NCI-H774 (cell line): Measurements from ENCODE around the gene USP3.
"Not testable (repeated sequence)": the region's sequence is repeated elsewhere in the genome, so short reads cannot be mapped to it uniquely, and the experiment has no call there.

Experiments
- DNase-seq: peaks from one replicate; lab custom pipeline; 2025; lab: John Stamatoyannopoulos, UW

USP3 gene

DNA sequence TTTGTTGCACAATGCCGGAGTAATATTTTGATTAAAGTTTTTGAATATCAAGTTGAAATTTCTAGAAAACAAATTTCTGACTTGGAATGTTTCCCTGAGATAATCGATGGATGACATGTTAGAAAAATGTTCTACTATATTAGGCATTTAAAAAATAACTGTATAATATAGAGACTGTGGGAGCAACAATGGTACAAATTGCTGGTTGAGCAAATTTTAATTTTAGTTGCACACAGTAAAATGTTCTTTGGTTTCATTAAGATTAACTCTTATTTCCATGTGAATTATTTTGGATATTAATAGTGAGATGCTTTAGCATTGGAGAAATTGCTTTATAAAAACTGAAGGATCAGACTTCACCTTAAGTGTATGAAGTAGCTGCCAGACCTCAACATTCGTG is 9.3 kb downstream of the USP3 start:
- DNase-seq = no peak

DNA sequence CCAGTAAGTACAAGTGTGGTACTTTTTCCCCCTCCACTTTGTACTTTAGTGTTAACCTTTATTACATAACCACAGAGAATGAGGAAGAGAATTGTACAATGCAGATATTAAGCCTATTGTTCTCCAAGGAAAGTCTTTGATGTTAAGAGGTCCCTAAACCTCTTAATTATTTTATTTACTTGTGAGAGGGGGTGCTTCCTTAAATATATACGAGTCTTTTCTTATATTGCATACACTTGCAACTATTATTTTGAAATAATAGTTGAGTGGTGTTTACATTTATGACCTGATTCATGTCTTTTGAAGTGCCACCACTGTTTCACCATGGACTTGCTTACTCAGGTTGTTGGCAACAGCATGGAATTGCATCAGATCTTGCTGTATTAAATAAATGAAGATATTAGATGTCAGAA is 10.1 kb downstream of the USP3 start:
- DNase-seq = no peak

DNA sequence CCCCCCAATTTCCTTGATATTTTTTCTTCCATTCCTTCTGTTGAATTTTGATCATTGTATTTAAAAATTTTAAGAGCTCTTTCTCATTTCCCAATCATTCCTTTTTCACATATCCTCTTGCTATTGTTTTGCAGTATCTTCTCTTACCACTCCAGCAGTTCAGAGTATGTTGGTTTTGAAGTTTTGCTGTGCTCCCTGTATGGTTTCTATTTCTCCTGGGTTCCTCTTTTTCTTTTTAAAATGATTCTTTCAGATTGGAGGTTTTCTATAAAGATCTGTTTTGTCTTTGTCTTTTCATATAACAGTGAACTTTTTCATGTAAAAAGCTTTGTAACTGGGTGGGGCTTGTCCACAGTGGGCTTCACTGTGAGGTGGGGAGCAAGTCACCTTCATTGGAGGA is 12.8 kb downstream of the USP3 start:
- DNase-seq = no peak

DNA sequence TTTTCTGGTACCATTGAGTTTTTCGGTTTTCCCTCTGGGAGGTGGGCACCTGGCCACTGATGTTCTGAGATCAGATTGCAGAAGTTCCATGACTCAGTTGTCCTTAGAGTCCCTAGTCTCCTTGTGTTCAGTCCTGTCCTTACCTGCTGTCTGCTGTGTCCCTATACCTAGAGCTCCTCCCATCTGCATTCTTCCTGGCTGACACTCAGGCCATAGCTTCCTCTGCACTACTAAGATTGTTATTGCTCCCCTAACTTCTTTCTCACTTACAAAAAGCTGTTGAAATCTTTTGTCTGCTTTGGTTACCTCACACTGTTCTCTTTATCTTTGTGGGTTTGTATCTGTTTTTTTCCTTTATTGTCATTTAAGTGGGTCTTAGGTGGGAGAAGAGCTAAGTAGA is 13.2 kb downstream of the USP3 start:
- no peak for DNase-seq

DNA sequence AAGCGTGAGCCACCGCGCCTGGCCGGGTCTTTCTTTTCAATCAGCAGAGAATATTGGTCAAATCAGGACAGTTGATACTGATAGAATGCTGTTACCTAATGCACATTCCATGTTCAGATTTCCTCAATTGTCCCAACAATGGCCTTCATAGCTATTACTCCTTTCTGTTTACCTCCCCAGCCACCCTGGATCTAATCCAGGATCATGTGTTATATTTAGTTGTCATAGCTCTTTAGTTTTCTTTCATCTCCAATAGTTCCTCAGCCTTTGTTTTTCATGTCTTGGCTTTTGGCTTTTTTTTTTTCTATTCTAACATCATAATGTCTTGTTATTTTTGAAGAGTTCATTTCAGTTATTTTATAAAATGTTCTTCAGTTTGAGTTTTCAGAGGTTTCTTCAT is 14.6 kb downstream of the USP3 start:
- DNase-seq = no peak

DNA sequence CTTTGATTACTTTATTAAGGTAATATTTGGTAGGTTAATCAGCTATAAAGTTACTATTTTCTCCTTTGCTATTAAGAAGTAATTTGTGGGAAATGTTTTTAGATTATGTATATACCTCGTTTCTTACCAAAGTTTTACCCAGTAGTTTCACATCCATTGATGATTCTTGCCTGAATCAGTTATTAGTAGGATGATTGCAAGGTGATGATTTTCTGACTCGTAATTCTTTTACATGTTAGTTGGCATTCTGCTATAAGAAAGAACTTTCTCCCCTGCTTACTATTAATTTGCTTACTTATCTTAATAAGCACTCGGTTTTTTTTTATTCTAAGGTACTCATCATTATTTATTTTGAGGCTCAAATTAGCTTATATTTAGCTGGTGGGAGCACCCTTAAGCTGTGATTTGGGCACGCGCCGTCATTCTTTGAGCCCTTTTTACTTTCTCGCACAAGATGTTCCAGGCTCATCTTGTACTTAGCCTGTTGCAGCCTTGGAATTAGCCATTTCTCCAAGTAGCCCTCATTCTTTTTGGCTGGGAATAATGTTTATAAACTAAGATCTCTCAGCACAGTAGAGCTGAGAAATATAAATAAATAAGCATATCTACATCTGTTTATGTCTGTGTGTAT is 15.3 kb downstream of the USP3 start:
- DNase-seq = no peak

DNA sequence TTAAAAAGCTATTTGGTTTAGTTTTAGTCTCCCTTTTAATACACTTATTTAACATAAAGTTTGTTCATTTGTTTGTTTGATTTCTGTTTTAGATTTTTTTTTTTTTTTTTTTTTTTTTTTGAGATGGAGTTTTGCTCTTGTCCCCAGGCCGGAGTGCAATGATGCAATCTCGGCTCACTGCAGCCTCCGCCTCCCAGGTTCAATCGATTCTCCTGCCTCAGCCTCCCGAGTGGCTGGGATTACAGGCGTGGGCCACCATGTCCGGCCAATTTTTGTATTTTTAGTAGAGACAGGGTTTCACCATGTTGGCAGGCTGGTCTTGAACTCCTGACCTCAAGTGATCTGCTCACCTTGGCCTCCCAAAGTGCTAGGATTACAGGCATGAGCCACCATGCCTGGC is 16.1 kb downstream of the USP3 start:
- not testable (repeated sequence) for DNase-seq

DNA sequence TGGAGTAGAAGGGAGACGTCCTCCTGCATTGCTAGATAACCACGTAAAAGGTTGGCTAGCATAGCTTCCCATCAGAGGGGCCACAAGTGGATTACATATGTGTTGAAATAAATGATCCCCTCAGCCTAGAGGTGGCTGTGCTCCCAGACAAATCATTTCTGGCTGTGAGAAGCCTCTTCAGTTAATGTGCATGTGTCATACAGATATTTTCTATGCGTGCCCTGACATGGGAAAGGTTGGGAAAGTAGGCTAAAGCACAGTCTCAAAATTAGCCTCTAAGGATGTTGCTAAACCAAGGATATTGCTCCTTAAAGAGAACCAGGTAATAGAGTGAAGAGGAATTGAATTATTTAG is 17.8 kb downstream of the USP3 start:
- no peak for DNase-seq

DNA sequence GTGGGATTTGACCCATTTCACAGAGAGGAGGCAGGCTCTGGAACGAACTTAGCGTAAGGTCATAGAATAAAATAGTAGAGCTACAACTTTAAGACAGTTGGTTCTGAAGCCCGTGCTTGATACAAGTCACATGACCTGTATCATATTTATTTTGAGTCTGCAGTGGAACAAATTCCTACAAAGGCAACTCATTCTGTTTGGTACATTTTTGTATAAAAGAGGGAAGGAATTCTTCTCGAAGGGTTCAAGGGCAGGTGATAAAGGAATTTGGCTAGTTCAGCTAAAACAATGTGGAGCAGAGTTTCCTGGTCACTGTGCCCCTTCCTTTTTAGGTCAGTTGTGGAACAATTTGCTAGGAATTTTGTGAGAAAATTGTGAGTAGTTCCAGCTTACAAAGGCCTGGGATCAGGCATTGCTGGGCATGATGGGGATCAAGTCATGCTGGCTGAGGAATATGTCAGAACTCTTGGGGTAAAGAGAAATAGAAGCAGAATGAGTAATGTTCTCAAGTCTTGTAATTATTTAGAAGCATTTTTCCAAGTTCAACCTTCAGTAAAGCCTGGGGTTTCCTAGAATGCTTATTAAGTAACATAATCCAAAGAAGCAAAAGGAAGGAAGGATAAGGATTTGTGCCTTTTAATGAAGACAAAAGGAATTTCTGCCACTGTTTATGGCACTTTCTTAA is 19.1 kb downstream of the USP3 start:
- DNase-seq = no peak

DNA sequence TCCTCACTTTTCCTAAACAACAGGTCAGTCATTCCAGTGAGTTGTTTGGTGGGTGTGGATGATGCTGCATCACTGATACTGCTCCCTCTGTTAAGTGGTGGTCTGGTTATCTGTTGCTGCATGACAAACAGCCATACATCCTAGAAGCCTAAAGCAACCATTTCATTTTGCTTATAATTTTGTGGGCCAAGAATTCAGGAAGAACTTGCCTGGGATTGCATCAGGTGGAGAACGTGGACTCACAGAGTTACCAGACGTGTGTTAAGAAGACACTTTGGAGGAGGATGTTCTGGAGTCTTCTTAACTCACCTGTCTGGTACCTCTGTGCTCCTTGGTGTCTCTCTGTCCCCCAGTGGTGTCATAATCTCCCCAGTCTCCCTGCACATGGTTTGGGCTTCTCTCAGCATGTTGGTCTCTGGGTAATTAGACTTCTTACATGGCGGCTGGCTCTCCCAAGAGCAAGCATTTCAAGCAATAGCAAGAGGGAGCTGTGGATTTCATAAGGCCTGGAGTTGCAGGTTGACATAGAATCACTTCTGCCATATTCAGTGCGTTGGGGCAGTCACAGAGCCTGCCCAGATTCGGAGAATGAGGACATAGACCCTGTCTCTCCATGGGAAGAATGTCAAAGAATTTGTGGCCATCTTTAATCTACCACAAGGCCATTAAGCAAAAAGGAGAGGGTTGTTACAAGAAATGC is 20.1 kb downstream of the USP3 start:
- DNase-seq = no peak

DNA sequence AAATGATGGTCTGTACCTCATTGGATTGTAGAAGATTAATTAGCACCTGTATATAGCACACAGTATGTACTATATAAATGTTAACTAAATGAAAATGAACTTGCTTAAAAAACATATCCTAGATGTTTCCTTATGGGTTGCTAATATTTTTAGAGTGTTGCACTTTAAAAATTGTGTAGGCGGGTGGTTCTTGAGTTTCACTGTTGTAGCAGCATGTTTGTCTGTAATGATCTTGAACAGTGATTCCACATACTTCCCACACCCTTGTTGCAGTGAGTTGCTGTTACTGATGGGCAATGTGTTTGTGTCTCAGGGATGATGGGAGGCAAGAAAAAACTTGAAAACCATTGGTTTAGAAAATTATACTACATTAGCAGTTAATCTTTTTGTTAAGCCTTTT is 22.0 kb downstream of the USP3 start:
- DNase-seq = no peak

DNA sequence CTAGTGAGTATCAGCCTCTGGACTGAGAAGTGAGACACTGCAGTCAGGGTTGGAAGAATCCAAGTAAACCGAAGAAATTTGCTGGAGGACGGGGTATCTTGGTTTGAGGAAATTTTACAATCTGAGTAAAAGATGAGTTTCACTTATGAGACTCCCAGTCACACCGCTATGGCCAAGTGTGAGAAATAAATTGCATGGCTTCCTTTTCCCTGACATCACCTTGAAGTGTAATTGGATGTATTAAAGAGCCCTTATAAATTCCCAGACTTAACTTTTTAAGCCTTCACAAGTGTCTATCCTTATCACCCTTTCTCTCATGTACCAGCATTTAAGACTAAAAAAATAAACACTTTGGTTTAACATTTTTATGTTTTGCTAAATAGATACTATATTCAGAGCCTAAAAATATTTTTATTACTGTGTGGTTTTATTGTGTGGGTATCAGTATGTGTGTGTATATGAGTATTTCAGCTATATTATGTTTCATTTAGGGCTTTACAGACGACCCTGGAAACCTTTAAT is 23.8 kb downstream of the USP3 start:
- DNase-seq = no peak

DNA sequence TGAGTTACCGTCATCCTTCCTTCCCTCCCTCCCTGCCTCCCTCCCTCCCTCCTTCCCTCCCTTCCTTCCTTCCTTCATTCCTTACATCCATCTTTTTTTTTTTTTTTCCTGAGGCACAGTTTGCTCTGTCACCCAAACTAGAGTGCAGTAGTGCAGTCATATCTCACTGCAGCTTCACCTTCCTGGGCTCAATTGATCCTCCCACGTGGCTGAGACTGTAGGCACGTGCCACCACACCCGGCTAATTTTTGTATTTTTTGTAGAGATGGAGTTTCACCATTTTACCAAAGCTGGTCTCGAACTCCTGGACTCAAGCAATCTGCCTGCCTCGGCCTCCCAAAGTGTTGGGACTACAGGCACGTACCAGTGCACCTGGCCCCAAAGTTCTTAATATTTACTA is 25.8 kb downstream of the USP3 start:
- no peak for DNase-seq

DNA sequence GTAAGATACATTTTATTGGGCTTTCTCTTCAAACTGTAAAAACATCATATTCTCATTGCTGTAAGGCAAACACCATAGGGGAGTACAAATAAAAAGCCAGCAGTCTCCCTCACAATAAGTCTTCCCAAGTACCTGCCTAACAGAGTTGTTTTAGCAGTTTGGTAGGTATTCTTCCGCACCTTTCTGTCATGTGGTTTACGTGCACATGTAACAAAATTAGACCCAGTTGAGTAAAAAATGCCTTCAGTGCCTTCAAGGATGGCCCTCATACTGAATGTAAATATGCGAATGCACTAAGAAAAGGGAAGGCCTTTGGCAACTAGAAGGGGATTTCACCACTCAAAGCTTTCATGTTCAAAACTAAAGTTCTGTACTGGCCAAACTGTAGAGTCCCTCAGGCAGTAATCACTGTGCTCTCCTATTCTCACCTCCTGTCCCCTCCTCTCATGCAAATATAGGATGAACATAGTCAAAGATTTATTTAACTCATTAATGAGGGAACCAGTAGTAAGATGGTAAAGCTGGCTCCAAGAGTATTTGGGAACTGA is 26.4 kb downstream of the USP3 start:
- DNase-seq = no peak

DNA sequence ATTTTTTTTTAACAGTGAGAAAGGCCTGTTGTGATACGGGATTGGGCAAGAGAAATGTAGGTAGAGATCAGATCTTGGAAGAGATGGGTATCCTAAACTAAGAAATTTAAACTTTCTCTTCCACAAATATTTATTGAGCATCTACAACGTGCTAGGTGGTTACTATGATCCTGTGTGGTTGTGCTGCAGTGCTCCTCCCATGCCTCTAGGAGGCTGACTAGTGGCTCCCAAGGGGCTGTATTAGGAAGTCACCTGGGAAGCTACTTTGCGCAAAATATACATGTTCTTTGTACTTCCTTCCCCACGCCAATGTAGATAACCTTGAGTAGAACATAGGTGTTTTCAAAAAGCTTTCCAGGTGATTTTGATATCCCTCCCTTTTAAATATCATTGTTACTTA is 27.2 kb downstream of the USP3 start:
- no peak for DNase-seq

DNA sequence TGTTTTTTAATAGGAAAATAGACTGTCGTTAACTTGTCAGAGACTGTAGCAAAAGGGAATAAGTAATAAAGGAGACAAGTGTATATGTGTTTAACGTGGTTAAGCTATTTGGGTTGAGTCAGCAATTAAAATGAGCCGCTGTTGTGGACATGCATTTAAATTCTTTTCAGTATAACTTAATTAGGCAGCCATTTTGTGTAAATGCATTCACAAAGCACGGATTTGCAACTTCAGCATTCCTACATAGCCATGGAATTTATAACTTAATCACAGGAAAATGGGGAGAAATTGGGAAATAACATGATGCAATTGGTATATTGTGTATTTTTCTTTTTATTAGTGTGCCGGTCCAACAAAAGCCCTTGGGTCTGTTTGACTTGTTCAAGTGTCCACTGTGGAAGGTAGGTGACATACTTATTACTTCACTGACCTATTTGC is 27.9 kb downstream of the USP3 start:
- no peak for DNase-seq

DNA sequence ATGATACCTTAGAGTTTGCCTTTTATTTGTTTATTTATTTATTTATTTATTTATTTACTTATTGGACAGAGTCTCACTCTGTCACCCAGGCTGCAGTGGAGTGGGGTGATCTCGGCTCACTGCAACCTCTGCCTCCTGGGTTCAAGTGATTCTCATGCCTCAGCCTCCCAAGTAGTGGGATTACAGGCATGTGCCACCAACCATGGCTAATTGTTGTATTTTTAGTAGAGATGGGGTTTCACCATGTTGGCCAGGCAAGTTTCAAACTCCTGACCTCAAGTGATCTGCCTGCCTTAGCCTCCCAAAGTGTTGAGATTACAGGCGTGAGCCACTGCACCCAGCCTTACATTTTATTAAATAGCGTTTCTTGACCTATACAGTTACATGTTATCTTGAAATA is 30.5 kb downstream of the USP3 start:
- not testable (repeated sequence) for DNase-seq

DNA sequence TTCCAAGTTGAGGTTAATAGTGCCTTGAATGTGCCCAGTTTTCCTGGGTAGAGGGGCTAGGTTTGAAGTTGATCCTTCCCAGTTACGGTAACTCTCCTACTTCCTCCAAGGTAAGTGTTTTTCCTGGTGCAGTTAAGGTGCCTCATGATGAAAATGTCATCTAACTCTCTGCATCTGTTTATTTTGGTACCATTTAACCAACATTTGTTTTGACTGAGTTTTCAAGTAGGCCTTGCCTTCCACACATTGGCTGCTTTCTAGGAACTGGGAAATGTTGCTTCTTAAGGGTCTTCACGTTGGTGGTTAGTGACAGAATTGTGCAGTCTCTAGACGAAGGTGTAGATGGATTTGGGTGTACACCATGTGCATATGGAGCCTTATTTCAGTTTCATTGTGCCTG is 31.3 kb downstream of the USP3 start:
- DNase-seq = no peak

DNA sequence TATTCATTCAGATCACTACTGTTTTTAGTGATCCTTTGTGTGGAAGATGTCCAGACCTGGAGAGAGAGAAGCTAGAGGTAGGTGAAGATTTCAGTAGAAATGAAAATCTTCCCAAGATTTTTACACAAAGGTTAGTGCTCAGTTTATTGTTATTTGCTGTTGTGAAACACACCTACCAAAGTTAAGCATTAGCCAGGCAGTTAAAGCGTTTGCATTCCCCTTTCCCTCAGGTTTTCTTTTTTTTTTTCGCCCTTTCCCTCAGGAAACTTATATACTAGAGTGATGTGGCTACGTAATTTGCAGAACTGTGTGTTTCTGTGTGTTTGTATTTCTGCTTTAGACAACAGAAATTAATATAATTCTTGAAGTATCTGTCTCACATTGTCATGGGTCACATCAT is 34.5 kb downstream of the USP3 start:
- no peak for DNase-seq

DNA sequence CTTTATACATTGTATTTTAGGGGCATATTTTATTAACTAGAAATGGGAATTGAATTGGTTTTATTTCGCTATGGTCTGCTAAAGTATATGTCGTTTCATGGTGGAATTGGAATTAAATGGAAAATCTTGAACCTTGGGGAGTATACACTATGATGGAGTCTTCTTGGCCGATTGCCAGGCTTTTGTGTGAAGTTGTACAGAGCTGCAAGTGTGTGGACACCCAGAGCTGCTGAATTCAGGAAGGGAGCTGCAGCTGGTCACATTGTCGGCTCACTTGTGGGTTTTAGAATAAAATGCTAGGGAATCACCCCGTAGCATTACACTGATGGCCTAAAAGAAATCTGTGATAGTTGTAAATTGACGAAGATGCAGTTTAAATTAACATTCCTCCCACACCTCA is 35.1 kb downstream of the USP3 start:
- DNase-seq = no peak

DNA sequence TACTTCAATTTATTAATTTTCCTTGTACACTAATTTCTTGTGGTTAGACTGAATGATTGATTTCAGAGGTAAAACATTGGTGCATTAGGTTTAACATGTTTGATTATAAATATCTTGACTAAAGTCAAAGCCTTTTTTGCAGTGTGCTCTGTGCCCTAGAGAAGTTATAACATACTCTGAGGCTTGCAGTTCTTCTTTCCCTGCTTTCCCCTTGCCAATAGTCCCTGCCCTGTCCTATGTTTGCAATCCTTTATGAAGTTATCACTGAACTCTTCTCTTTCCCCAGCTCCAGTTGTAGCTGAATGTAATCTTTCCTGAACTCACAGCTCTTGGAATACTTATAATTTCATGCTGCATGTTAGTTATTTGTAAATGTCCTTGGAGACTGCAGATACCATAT is 35.6 kb downstream of the USP3 start:
- DNase-seq = no peak

DNA sequence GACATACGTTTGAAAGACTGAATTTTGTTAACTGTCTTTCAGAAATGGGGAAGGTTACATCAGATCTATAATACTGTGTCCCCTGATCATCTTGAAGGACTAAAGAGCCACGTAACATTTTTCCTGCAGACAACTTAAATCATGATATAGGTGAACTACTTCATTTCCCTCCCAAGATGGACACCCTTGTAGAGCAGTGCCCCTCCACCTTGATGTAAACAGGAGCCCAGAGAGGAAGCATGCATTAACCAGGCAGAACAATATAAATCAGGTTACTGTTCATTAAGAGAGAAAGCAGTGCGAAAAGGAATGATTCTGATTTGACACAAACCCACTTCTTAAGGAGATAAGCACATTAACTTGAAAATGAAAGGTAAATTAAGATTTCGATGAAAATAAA is 36.1 kb downstream of the USP3 start:
- no peak for DNase-seq
